Globus pallidus (tissue), 1 donor: Measurements from ENCODE around the gene PRRT1B.
"Not testable (repeated sequence)": the region's sequence is repeated elsewhere in the genome, so short reads cannot be mapped to it uniquely, and the experiment has no call there.

Experiments used
- DNase-seq: peaks from one replicate; pipeline ENCODE4 v3.0.0-alpha.2; 2015; ENCODE audit warnings: low spot score

The PRRT1B gene

GRCh38 chr9:131550465-131550864, 5.1 kb downstream of the PRRT1B start:
- not testable (repeated sequence) for DNase-seq

DNA sequence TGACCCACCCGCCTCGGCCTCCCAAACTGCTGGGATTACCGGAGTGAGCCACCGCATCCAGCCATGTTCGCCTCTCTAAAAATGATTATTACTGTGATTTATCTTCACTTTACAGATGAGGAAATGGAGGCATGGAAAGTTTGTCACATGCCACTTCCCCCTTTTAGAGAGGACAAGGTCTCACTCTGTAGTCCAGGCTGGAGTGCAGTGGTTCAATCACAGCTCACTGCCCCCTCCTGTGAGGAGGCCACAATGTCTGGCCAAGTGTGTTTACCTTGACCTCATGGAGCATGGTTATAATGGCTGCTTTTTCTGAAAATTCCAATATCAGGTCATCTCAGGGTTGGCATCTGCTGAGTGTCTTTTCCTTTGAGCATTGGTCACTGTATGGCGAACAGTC, 6.7 kb downstream of the PRRT1B start:
- no peak for DNase-seq

DNA sequence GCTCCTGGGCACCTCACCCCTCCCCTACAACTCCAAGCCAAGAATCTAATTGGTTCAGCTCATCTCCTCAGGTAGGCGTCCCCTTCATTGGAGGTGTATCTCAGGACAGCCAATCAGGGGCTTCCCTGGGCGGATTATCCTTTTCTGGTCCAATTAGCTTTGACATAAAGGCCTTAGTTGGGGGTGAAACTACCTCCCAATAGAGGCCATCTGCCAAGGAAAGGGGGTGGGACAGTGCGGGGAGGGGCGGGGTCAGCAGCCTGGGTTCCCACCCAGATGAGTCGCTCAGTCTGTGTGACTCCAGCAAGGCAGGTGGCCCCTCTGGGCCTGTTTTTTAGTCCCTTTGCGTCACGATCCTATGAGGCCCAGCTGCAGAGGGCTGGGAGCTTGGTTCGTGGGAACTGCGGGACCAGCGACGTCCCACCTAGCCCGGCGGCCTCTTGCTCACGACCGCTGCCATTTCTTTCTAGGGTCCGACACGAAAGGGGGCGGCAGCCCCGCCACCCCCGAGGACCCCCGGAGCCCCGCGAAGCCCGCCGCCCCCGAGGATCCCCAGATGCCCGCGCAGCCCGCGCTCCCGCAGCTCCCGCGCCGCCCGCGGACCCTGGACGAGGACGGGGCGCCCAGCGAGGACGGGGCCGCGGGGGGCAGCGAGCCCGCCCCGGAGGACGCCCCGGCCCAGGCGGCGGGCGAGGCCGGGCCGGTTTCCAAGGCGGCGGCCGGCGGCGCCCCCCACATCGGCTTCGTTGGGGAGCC, 8.9 kb downstream of the PRRT1B start:
- no peak for DNase-seq

DNA sequence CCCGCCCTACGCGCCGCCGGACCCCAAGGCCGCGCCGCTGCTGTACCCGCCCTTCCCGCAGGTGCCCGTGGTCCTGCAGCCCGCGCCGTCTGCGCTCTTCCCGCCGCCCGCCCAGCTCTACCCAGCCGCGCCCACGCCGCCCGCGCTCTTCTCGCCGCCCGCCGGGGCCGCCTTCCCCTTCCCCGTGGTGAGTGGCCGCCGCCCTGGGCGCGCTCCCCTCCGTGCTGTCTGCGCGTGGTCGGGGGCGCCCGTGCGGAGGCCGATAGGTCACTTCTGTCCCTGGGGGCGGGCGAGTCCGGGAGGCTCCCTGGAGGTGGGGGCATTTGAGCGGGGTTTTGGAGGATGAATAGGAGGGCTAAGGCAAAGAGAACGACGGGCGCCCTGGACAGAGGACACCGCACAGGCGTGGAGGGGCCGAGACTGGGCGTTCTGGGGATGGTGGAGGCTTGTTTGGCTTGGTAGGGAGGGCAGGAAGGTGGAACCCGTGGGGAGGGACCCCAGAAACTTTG, 9.6 kb downstream of the PRRT1B start:
- DNase-seq: no peak

- no peak for DNase-seq
These were observed 10.7 kb downstream of the PRRT1B start for GRCh38 chr9:131555841-131556673.

DNA sequence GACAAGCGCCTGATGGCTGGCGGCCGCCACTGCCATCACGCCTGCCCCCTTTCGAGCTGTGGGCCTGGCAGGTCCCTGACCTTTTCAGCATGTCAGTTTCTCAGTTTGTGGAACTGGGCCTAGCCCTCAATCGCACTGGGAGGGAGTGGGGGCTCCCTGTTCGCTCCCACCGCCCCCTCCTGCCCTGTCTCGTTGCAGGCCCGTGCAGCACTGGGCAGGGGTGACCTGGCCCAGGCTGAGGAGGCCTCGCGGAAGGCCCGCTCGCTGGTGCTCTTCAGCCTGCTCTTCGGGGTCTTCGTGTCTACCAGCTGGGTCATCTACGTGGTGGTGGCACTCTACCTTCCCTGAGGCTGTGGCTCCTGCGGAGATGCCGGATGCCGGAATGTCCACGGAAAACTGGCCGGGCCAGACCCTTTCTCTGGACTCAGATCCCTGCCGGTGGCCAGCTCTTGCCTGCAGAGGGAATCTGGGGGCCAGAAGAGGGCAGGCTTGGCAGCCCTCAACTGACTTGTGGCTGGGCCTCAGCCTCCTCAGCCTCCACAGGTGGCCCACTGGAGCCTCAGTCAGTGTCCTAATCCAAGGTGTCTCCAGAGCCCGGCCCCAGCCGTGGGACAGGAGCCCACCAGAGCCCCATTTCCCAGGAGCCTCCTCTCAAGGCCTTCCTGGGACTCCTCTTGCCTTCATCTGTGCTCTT, 12.7 kb downstream of the PRRT1B start:
- DNase-seq: no peak

DNA sequence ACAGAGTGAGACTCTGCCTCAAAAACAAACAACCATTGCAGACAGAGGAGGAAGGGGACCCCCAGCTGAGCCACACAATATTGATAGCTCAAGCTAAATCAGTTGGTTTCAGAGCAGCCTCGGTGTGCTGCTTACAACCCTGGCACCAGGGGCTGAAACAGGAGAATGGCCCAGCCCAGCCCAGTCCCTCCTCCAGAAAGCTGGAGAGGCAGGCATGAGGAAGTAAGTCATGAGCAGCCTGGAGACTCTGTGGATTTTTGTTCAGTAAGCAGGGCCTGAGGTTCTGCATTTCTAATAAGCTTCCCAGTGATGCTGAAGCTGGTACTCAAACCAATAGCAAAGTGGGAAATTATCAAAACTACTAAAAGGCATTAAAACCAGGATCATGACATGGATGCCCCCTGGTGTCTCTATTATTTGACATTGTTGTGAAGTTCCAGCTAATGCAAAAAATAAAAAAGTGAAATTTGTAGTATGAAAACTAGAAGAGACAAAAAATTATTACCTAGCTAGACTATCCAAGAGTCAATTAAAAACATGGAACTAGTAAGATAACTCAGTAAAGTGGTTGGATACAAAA, 14.2 kb downstream of the PRRT1B start:
- DNase-seq: no peak

GRCh38 chr9:131562032-131562959, 17.0 kb downstream of the PRRT1B start:
- DNase-seq: no peak

- DNase-seq: no peak
These were observed 20.0 kb downstream of the PRRT1B start for GRCh38 chr9:131565369-131565768.

GRCh38 chr9:131566158-131566557, 20.8 kb downstream of the PRRT1B start:
- no peak for DNase-seq

DNA sequence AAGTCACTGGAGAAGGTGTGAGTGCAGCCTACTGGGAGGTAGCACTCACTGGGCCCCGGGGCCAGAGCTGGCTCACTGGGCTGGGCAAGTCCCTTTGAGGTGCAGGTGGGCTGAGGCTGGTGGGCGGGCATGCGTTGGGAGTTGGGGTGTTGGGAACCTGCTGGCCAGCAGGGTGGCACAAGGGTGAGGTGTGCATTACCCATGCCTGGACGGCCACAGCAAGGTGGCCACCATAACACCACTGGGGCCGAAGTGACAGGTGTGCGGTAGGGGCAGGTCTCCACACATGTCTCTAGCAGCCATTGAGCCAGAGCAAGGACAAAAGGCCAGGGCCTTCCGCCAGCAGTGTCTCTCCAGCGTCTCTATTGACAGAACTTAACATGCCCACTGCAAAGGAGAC, 22.6 kb downstream of the PRRT1B start:
- DNase-seq: no peak

GRCh38 chr9:131574730-131575640, 29.7 kb downstream of the PRRT1B start:
- no peak for DNase-seq

- DNase-seq: no peak
These were observed 30.9 kb downstream of the PRRT1B start for GRCh38 chr9:131575946-131576853.

DNA sequence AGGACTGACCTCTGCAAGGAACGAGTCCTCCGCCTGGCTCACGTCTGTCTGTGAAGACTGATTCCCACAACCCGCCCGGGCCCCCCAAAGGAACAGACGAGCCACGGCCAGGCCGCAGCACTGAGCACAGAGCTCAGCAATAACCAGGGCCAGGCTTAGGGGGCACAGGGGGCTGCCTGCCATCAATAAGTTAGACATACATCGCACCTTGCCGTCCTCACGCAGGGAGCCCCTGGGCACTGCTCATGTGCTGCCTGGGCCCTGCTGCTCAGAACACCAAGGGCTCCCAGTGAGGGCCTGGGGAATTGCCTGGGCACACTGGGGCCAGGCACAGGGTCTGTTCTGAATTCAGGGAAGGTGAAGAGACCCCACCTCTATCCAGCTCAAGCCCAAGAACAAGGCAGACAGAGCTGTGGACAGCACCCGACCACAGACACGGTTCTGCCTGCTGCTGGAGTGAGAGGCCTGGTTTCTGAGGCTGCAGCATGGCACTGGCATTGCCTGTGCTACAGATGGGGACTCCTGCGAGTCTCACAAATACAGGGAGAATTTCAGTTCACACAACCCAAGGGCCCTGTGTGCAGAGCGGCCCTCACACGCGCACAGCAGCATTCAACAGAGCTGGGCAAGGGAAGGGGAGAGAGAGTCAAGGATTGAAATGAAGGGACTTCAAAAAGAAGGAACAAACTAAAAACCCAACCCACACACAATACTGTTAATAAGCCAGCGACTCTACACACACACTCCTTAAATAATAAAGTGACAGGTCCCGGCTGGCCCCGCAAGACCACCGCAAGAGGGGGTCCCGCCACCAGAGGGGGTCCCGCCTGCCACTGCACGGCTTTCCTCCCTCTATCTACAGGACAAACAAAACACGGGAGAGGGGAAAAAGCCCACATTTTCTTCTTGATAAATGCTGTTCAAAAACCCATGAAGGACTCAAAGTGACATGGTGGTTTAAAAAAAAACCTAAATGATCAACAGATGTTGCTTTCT, 32.0 kb downstream of the PRRT1B start:
- DNase-seq: no peak

DNA sequence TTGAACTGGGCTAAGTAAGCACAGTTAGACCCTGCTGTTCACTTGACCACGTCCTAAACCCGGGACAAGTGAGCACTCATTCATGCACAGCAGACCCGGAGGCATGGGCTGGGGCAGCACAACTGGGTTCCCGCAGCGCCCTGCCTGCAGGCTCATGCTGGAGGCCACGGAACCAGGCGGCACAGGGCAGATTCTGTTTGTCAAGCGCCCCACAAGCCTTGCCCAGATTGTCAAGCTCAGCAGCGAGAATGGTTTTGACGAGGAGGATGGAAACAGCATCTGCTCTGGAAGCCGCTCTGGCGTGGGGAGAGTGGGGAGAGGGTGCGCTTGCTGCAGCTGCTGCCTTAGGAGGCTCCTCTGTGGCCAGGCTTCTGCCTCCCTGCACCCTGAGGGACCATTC, 32.7 kb downstream of the PRRT1B start:
- DNase-seq: no peak

DNA sequence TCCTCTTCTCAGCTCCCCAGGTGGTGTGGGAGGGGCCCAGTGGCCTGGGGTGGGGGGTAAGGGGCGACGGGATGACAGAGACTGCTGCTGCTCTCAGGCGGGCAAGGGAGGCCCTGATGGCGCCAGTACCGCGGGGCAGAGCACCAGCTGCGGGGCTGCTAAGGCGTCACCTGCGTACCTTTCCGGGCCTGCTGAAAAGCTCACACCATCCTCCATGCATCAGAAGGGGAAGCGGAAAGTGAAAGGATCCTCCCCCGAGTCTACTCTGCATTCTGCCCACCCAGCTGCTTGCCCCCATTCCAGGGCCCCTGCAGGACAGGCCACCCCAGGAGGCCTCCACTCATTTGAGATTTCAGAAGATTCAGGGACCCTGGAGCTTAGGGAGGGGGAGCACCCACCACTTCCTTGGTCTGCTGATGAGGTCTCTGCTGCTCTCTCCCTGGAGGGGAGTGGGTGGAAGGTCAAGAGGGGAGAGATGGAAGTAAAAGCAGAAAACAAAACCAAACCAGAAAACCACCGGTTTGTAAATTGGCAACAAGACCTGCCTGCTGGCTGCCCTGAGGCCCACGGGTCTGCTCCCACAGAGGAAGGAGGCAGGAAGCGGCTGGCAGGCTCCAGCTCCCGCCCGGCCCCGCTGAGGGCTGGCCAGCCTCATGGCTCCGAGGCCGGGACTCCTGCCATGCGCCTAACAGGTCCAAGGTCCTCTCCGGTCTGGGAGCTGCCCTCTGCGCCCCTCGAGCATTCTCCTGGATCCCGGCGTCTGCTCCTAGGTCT, 33.6 kb downstream of the PRRT1B start:
- peak; percentile 40 for DNase-seq

DNA sequence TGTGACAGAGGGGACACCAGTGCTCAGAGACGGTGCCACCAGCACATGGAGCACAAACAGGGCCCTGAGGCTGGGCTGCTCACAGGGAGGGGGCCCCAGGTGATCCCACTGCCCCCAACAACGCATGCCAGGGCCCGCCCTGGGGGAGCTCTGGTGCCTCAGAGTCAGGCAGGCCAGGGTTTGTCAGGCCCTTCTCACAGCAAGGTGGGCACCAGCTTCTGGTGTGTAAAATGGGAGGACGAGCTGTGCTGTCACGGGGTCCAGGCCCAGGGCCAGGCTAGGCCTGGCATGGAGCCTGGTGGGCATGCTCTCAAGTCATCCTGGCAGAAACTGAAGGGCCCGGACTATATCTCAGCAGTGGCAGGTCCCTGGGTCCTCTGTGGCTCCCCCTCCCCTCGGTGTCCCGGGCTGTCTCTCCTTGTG, 34.5 kb downstream of the PRRT1B start:
- DNase-seq: peak; percentile 32
